HepG2 (cell line): ENCODE data around the gene ESAM. TPM values are rescaled to one million over a fixed set of nuclear protein-coding genes. Genes with fewer than 3 reads are reported as not detected.

Experiments used
- GFI1 ChIP-seq: sonication (generic); formaldehyde crosslinking; IDR thresholded peaks from 2 replicates; pipeline ENCODE4 v1.5.0; 2020; ENCODE audit warnings: missing genetic modification reagents, mild to moderate bottlenecking, borderline replicate concordance
- HNRNPL ChIP-seq: fragments of 200-400 bp; formaldehyde crosslinking; IDR thresholded peaks from 2 replicates; pipeline ENCODE4 v1.6.1; 2017; ENCODE audit warnings: mild to moderate bottlenecking, low read depth, low read length
- IKZF4 ChIP-seq: sonication (generic); formaldehyde crosslinking; IDR thresholded peaks from 2 replicates; pipeline ENCODE4 v1.5.1; 2020; ENCODE audit warnings: borderline replicate concordance, mild to moderate bottlenecking, low read depth, missing genetic modification reagents; ENCODE audit errors: not compliant biosample characterization
- JARID2 ChIP-seq: sonication (generic); formaldehyde crosslinking; IDR thresholded peaks from 2 replicates; pipeline ENCODE4 v1.8.1; 2023; ENCODE audit warnings: missing genetic modification reagents, inconsistent platforms; ENCODE audit not compliant: insufficient replicate concordance
- JUN ChIP-seq: sonication (generic); formaldehyde crosslinking; IDR thresholded peaks from 2 replicates; pipeline ENCODE4 v1.4.0; 2020; ENCODE audit warnings: mild to moderate bottlenecking, missing genetic modification reagents
- MTA1 ChIP-seq: sonication (generic); formaldehyde crosslinking; IDR thresholded peaks from 2 replicates; pipeline ENCODE4 v1.4.0; 2020; ENCODE audit warnings: missing genetic modification reagents, mild to moderate bottlenecking, borderline replicate concordance
- NFE2 ChIP-seq: sonication (generic); formaldehyde crosslinking; IDR thresholded peaks from 2 replicates; pipeline ENCODE4 v1.4.0; 2020; ENCODE audit warnings: missing genetic modification reagents
- NONO ChIP-seq, 2 experiments: fragments of 450-650 bp in 1 of 2; sonication (generic) in 1 of 2; formaldehyde crosslinking in 1 of 2; IDR thresholded peaks in 1 of 2; conservative IDR thresholded peaks in 1 of 2; 2 replicates each; pipeline versions ENCODE4 v1.6.1 to v1.8.0; 2017 to 2022; ENCODE audit warnings: mild to moderate bottlenecking in 1 of 2, missing genetic modification reagents in 1 of 2, moderate library complexity in 1 of 2
- PCBP1 ChIP-seq: fragments of 200-400 bp; formaldehyde crosslinking; IDR thresholded peaks from 2 replicates; pipeline ENCODE4 v1.6.1; 2017; ENCODE audit warnings: mild to moderate bottlenecking, low read depth, low read length, borderline replicate concordance
- SSRP1 ChIP-seq: IDR thresholded peaks from 2 replicates; pipeline ENCODE4 v1.6.1; 2016; ENCODE audit warnings: control low read depth
- SYNCRIP ChIP-seq: fragments of 200-400 bp; formaldehyde crosslinking; IDR thresholded peaks from 2 replicates; pipeline ENCODE4 v1.6.1; 2018; ENCODE audit warnings: mild to moderate bottlenecking, low read depth, low read length; ENCODE audit not compliant: insufficient read depth
- TAF1 ChIP-seq: sonication (generic); formaldehyde crosslinking; IDR thresholded peaks from 2 replicates; pipeline ENCODE4 v1.4.0; 2020; ENCODE audit warnings: missing genetic modification reagents
- ZFP36L1 ChIP-seq: sonication (generic); formaldehyde crosslinking; IDR thresholded peaks from 2 replicates; pipeline ENCODE4 v1.8.0; 2022; ENCODE audit warnings: mild to moderate bottlenecking, missing genetic modification reagents, moderate library complexity
- ZFP37 ChIP-seq: sonication (generic); formaldehyde crosslinking; IDR thresholded peaks from 2 replicates; pipeline ENCODE4 v1.4.0; 2020; ENCODE audit warnings: missing genetic modification reagents, borderline replicate concordance
- ZKSCAN1 ChIP-seq: fragments of 150-350 bp; IDR thresholded peaks from 2 replicates; pipeline ENCODE4 v1.6.1; 2014; ENCODE audit warnings: low read length
- ZNF124 ChIP-seq: sonication (generic); formaldehyde crosslinking; IDR thresholded peaks from 2 replicates; pipeline ENCODE4 v1.4.0; 2020; ENCODE audit warnings: missing genetic modification reagents
- ZNF780A ChIP-seq: sonication (generic); formaldehyde crosslinking; IDR thresholded peaks from 2 replicates; pipeline ENCODE4 v1.8.0; 2022; ENCODE audit warnings: mild to moderate bottlenecking, missing genetic modification reagents, moderate library complexity
- ZZZ3 ChIP-seq: sonication (generic); formaldehyde crosslinking; IDR thresholded peaks from 2 replicates; pipeline ENCODE4 v1.4.0; 2020; ENCODE audit warnings: missing genetic modification reagents, mild to moderate bottlenecking, borderline replicate concordance
- polyA plus RNA-seq, 8 experiments: library from polyadenylated mRNA; depleted of rRNA in 3 of 8; stranded (reverse) in 7 of 8; unstranded in 1 of 8; fragments of >200 nt; fragmentation: Illumina TruSeq in 4 of 8; extraction: Trizol in 4 of 8; gene quantifications; 2 replicates each; pipeline versions ENCODE4 v1.2.1 to v1.2.3, GENCODE V29; 2011 to 2016; ENCODE audit warnings: low read depth in 4 of 8, missing spikeins in 1 of 8, mixed read lengths in 1 of 8; ENCODE audit not compliant: insufficient read depth in 1 of 8
- total RNA-seq, 5 experiments: library from RNA; depleted of rRNA; stranded (reverse); fragments of >200 nt; fragmentation: Illumina TruSeq; extraction: Trizol; gene quantifications; 2 replicates each; pipeline ENCODE4 v1.2.3, GENCODE V29; 2016; ENCODE audit warnings: low read depth in 1 of 5
- TF ChIP-seq, protein P1 (sequence below): sonication (generic); formaldehyde crosslinking; IDR thresholded peaks from 2 replicates; pipeline ENCODE4 v1.4.0; 2020; ENCODE audit warnings: missing genetic modification reagents, borderline replicate concordance
- TF ChIP-seq, protein P2 (sequence below): sonication (generic); formaldehyde crosslinking; IDR thresholded peaks from 2 replicates; pipeline ENCODE4 v1.5.1; 2020; ENCODE audit warnings: missing genetic modification reagents, mild to moderate bottlenecking, borderline replicate concordance
- TF ChIP-seq, protein P3 (sequence below): IDR thresholded peaks from 2 replicates; pipeline ENCODE4 v1.6.1; 2016; ENCODE audit warnings: low read depth, borderline replicate concordance
- TF ChIP-seq, protein P4 (sequence below): sonication (generic); formaldehyde crosslinking; IDR thresholded peaks from 2 replicates; pipeline ENCODE4 v1.8.1; 2023; ENCODE audit warnings: missing genetic modification reagents, inconsistent platforms, borderline replicate concordance
- TF ChIP-seq, protein P5 (sequence below): IDR thresholded peaks from 2 replicates; pipeline ENCODE4 v1.6.1; 2016

ESAM gene
- total and polyA plus RNA-seq, 2 of the 13 experiments (the other 11 are each of a cell fraction or from before 2014, with no cell fraction given): 1.2 to 6.8 TPM

DNA sequence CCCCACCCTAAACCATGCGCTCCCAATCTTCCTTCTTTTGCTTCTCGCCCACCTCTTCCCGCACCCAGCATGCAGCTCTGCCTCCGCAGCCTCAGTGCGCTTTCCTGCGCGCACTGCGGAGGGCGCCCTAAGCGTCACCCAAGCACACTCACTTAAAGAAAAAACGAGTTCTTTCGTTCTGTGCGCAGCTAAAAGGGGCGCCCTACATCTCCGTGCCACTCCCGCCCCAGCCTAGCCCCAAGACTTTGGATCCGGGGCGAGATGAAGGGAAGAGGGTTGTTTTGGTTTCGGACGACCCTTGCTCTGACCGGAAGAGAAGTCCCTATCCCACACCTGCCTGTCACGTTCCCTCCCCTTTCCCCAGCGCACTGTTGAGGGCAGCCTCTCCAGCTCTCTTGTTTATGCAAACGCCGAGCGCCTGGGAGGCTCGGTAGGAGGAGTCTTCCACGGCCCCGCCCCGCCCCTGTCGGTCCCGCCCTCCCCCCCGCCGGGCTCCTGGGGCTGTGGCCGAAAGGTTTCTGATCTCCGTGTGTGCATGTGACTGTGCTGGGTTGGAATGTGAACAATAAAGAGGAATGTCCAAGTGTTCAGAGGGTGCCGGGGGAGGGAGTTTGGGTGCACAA, 15.4 kb downstream of the ESAM start (continued):
- TF ChIP-seq, protein P1, sequence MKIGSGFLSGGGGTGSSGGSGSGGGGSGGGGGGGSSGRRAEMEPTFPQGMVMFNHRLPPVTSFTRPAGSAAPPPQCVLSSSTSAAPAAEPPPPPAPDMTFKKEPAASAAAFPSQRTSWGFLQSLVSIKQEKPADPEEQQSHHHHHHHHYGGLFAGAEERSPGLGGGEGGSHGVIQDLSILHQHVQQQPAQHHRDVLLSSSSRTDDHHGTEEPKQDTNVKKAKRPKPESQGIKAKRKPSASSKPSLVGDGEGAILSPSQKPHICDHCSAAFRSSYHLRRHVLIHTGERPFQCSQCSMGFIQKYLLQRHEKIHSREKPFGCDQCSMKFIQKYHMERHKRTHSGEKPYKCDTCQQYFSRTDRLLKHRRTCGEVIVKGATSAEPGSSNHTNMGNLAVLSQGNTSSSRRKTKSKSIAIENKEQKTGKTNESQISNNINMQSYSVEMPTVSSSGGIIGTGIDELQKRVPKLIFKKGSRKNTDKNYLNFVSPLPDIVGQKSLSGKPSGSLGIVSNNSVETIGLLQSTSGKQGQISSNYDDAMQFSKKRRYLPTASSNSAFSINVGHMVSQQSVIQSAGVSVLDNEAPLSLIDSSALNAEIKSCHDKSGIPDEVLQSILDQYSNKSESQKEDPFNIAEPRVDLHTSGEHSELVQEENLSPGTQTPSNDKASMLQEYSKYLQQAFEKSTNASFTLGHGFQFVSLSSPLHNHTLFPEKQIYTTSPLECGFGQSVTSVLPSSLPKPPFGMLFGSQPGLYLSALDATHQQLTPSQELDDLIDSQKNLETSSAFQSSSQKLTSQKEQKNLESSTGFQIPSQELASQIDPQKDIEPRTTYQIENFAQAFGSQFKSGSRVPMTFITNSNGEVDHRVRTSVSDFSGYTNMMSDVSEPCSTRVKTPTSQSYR (CRISPR knock-in tag): no peak
- TF ChIP-seq ZNF780A (CRISPR knock-in tag) (no peak), MTA1 (CRISPR knock-in tag) (no peak), ZFP37 (CRISPR knock-in tag) (0 out of 2 replicates have a peak, but pooled peaks have one; percentile 41), ZKSCAN1 (no peak), SSRP1 (CRISPR knock-in tag) (no peak), HNRNPL (no peak), TAF1 (peak; percentile 51; the same call in 1 of the 2 replicates), ZFP36L1 (CRISPR knock-in tag) (no peak), GFI1 (CRISPR knock-in tag) (no peak), NFE2 (CRISPR knock-in tag) (no peak), PCBP1 (0 out of 2 replicates have a peak, but pooled peaks have one; percentile 49), IKZF4 (peak; percentile 72), ZZZ3 (CRISPR knock-in tag) (no peak), NONO (IDR thresholded peaks at IDR 0.05) (no peak), NONO (CRISPR knock-in tag; conservative IDR thresholded peaks at IDR 0.05) (peak; percentile 29; the same call in 1 of the 2 replicates), JUN (no peak), JARID2 (CRISPR knock-in tag) (no peak), SYNCRIP (no peak), ZNF124 (CRISPR knock-in tag) (0 out of 2 replicates have a peak, but pooled peaks have one; percentile 21)
- TF ChIP-seq, protein P2, sequence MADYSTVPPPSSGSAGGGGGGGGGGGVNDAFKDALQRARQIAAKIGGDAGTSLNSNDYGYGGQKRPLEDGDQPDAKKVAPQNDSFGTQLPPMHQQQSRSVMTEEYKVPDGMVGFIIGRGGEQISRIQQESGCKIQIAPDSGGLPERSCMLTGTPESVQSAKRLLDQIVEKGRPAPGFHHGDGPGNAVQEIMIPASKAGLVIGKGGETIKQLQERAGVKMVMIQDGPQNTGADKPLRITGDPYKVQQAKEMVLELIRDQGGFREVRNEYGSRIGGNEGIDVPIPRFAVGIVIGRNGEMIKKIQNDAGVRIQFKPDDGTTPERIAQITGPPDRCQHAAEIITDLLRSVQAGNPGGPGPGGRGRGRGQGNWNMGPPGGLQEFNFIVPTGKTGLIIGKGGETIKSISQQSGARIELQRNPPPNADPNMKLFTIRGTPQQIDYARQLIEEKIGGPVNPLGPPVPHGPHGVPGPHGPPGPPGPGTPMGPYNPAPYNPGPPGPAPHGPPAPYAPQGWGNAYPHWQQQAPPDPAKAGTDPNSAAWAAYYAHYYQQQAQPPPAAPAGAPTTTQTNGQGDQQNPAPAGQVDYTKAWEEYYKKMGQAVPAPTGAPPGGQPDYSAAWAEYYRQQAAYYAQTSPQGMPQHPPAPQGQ (CRISPR knock-in tag): no peak
- TF ChIP-seq, protein P3, sequence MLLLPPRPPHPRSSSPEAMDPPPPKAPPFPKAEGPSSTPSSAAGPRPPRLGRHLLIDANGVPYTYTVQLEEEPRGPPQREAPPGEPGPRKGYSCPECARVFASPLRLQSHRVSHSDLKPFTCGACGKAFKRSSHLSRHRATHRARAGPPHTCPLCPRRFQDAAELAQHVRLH (CRISPR knock-in tag): peak; percentile 59; the same call in 1 of the 2 replicates
- TF ChIP-seq, protein P4, sequence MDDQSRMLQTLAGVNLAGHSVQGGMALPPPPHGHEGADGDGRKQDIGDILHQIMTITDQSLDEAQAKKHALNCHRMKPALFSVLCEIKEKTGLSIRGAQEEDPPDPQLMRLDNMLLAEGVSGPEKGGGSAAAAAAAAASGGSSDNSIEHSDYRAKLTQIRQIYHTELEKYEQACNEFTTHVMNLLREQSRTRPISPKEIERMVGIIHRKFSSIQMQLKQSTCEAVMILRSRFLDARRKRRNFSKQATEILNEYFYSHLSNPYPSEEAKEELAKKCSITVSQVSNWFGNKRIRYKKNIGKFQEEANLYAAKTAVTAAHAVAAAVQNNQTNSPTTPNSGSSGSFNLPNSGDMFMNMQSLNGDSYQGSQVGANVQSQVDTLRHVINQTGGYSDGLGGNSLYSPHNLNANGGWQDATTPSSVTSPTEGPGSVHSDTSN (CRISPR knock-in tag): no peak; the same call in 1 of the 2 replicates
- TF ChIP-seq, protein P5, sequence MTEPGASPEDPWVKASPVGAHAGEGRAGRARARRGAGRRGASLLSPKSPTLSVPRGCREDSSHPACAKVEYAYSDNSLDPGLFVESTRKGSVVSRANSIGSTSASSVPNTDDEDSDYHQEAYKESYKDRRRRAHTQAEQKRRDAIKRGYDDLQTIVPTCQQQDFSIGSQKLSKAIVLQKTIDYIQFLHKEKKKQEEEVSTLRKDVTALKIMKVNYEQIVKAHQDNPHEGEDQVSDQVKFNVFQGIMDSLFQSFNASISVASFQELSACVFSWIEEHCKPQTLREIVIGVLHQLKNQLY (CRISPR knock-in tag): 0 out of 2 replicates have a peak, but pooled peaks have one; percentile 36
